ENCODE results near the gene ERCC6L2.

- TF ChIP-seq KDM5A (IDR thresholded peaks at IDR 0.05) (no peak), MYC (IDR thresholded peaks at IDR 0.05; ENCODE audit: borderline replicate concordance, low read length) (no peak), CTCF (IDR thresholded peaks at IDR 0.05) (no peak), MAFK (IDR thresholded peaks at IDR 0.05; ENCODE audit: partially characterized antibody) (no peak), POLR2A (IDR thresholded peaks at IDR 0.05; ENCODE audit: low read length) (no peak), USF2 (IDR thresholded peaks at IDR 0.05) (no peak), SMC3 (IDR thresholded peaks at IDR 0.05) (no peak)
These were observed 49.5 kb downstream of the ERCC6L2 start for GRCh38 chr9:95924987-95925386.

All from A549 (cell line).